HPDE6-E6E7 (cell line): ENCODE results near the gene TUBA4A.
"Not testable (repeated sequence)": the region's sequence is repeated elsewhere in the genome, so short reads cannot be mapped to it uniquely, and the experiment has no call there.

Experiments used
- DNase-seq: peaks from one replicate; pipeline ENCODE4 v3.0.0; 2011; ENCODE audit warnings: missing footprints; ENCODE audit errors: extremely low spot score

The TUBA4A gene

GRCh38 chr2:219268294-219268693 lies 14.6 kb upstream of the TUBA4A start:
- DNase-seq, result no peak

- DNase-seq, result no peak
Measured at GRCh38 chr2:219266886-219267285, 13.2 kb upstream of the TUBA4A start.

GRCh38 chr2:219266232-219266631 lies 12.5 kb upstream of the TUBA4A start:
- DNase-seq, result no peak

GRCh38 chr2:219261024-219261855 lies 7.5 kb upstream of the TUBA4A start:
- DNase-seq, result no peak

- not testable (repeated sequence) for DNase-seq
Measured at GRCh38 chr2:219258942-219259341, 5.2 kb upstream of the TUBA4A start.

GRCh38 chr2:219254590-219255201 lies 978 bp upstream of the TUBA4A start:
- no peak for DNase-seq

- DNase-seq, result no peak
Measured at GRCh38 chr2:219252900-219253752, 592 bp downstream of the TUBA4A start, which contains the start of gene TUBA4B. TSS of gene TUBA4B (plus strand) at chr2:219253243. CDS start at chr2:219253408, 165 bp downstream.

GRCh38 chr2:219252570-219252899 lies 1.2 kb downstream of the TUBA4A start:
- no peak for DNase-seq

GRCh38 chr2:219252084-219252483 lies 1.6 kb downstream of the TUBA4A start:
- no peak for DNase-seq

- DNase-seq, result no peak
Measured at GRCh38 chr2:219251656-219252055, 2.1 kb downstream of the TUBA4A start.

GRCh38 chr2:219250049-219250781 lies 3.5 kb downstream of the TUBA4A start:
- DNase-seq, result no peak

GRCh38 chr2:219249203-219249980 lies 4.3 kb downstream of the TUBA4A start:
- DNase-seq, result peak; percentile 90

- DNase-seq, result no peak
Measured at GRCh38 chr2:219248845-219249202, 4.9 kb downstream of the TUBA4A start.

GRCh38 chr2:219247678-219248642 lies 5.8 kb downstream of the TUBA4A start:
- no peak for DNase-seq

- no peak for DNase-seq
Measured at GRCh38 chr2:219246559-219246958, 7.2 kb downstream of the TUBA4A start.

- no peak for DNase-seq
Measured at GRCh38 chr2:219245899-219246230, 7.9 kb downstream of the TUBA4A start.

GRCh38 chr2:219245148-219245898 lies 8.4 kb downstream of the TUBA4A start, which contains the start of the genes GLB1L and STK16:
TSS of gene GLB1L (minus strand) at chr2:219245444. CDS start at chr2:219243573, 1,871 bp downstream.
TSS of gene STK16 (plus strand) at chr2:219245479. CDS start at chr2:219246000, 521 bp downstream.
- DNase-seq, result peak; percentile 88

- DNase-seq, result no peak
Measured at GRCh38 chr2:219244789-219245147, 8.9 kb downstream of the TUBA4A start.

- DNase-seq, result no peak
Measured at GRCh38 chr2:219243291-219243761, 10.4 kb downstream of the TUBA4A start.
